Transverse colon (tissue), 4 donors: ENCODE results near the gene TOR1B.

ENCODE experiments used
- CTCF ChIP-seq, 5 experiments: fragments of 200-600 bp in 3 of 5; fragments of 450-650 bp in 2 of 5; sonication (generic) in 3 of 5; IDR thresholded peaks; 1 replicate in 2 of 5; 2 replicates in 3 of 5; pipeline ENCODE4 v1.5.1; 2016 to 2017; ENCODE audit warnings: antibody characterized with exemption in 5 of 5, inconsistent platforms in 3 of 5, mild to moderate bottlenecking in 2 of 5, moderate library complexity in 1 of 5
- POLR2AphosphoS5 ChIP-seq, 3 donors: sonication (generic); formaldehyde crosslinking; IDR thresholded peaks; one replicate each; pipeline ENCODE4 v1.6.1; 2016; ENCODE audit warnings: antibody characterized with exemption in 3 of 3

- TF ChIP-seq POLR2AphosphoS5 (IDR thresholded peaks at IDR 0.05): no peak
- no peak for TF ChIP-seq CTCF (IDR thresholded peaks at IDR 0.05)
Observed at GRCh38 chr9:129814432-129815223, 11.6 kb downstream of the TOR1B start.
